Panc1 (cell line): ENCODE data around the gene ARPC1B.

Experiments
- POLR2AphosphoS5 ChIP-seq: IDR thresholded peaks from 2 replicates; pipeline ENCODE4 v1.6.1; 2012; ENCODE audit warnings: mild to moderate bottlenecking, low read depth, low read length, moderate library complexity
- SIN3A ChIP-seq: IDR thresholded peaks from 2 replicates; pipeline ENCODE4 v1.6.1; 2012; ENCODE audit warnings: low read depth, mild to moderate bottlenecking, low read length, moderate library complexity, borderline replicate concordance; ENCODE audit not compliant: insufficient read depth
- TF ChIP-seq, protein P1 (sequence below): fragments of 450-650 bp; IDR thresholded peaks from 2 replicates; pipeline ENCODE4 v1.5.1; 2017; ENCODE audit warnings: mild to moderate bottlenecking
- TF ChIP-seq, protein P2 (sequence below), 2 experiments: IDR thresholded peaks; 2 replicates each; pipeline ENCODE4 v1.6.1; 2011 to 2012; ENCODE audit warnings: low read depth in 2 of 2, control low read depth in 1 of 2, low read length in 1 of 2, mild to moderate bottlenecking in 1 of 2, moderate library complexity in 1 of 2; ENCODE audit not compliant: insufficient read depth in 1 of 2

DNA sequence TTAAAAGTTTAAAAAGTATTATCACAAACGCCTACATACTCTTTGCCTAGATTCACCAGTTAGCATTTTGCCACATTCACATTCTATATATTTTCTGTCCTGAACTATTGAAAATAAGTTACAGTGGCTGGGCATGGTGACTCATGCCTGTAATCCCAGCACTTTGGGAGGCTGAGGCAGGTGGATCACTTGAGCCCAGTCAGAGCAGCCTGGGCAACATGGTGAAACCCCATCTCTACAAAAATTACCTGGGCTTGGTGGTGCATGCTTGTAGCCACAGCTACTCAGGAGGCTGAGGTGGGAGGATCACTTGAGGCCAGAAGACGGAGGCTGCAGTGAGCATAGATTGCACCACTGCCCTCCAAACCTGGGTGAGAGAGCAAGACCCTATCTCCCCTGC is 43.5 kb upstream of the ARPC1B start:
- TF ChIP-seq, protein P1, sequence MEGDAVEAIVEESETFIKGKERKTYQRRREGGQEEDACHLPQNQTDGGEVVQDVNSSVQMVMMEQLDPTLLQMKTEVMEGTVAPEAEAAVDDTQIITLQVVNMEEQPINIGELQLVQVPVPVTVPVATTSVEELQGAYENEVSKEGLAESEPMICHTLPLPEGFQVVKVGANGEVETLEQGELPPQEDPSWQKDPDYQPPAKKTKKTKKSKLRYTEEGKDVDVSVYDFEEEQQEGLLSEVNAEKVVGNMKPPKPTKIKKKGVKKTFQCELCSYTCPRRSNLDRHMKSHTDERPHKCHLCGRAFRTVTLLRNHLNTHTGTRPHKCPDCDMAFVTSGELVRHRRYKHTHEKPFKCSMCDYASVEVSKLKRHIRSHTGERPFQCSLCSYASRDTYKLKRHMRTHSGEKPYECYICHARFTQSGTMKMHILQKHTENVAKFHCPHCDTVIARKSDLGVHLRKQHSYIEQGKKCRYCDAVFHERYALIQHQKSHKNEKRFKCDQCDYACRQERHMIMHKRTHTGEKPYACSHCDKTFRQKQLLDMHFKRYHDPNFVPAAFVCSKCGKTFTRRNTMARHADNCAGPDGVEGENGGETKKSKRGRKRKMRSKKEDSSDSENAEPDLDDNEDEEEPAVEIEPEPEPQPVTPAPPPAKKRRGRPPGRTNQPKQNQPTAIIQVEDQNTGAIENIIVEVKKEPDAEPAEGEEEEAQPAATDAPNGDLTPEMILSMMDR, result no peak
- TF ChIP-seq POLR2AphosphoS5 (no peak), SIN3A (no peak)
- TF ChIP-seq, protein P2, sequence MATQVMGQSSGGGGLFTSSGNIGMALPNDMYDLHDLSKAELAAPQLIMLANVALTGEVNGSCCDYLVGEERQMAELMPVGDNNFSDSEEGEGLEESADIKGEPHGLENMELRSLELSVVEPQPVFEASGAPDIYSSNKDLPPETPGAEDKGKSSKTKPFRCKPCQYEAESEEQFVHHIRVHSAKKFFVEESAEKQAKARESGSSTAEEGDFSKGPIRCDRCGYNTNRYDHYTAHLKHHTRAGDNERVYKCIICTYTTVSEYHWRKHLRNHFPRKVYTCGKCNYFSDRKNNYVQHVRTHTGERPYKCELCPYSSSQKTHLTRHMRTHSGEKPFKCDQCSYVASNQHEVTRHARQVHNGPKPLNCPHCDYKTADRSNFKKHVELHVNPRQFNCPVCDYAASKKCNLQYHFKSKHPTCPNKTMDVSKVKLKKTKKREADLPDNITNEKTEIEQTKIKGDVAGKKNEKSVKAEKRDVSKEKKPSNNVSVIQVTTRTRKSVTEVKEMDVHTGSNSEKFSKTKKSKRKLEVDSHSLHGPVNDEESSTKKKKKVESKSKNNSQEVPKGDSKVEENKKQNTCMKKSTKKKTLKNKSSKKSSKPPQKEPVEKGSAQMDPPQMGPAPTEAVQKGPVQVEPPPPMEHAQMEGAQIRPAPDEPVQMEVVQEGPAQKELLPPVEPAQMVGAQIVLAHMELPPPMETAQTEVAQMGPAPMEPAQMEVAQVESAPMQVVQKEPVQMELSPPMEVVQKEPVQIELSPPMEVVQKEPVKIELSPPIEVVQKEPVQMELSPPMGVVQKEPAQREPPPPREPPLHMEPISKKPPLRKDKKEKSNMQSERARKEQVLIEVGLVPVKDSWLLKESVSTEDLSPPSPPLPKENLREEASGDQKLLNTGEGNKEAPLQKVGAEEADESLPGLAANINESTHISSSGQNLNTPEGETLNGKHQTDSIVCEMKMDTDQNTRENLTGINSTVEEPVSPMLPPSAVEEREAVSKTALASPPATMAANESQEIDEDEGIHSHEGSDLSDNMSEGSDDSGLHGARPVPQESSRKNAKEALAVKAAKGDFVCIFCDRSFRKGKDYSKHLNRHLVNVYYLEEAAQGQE (IDR thresholded peaks at IDR 0.05; ENCODE audit: insufficient read depth in 1 of 2, low read depth in 2 of 2, low read length in 1 of 2), result no peak
